B cell (primary cell): ENCODE measurements around the gene BLM. TPM values are rescaled to one million over a fixed set of nuclear protein-coding genes. Genes with fewer than 3 reads are reported as not detected.

Experiments
- ATAC-seq: fragments of 200-7000 bp; cut with Tn5 transposase; one replicate; pipeline ENCODE4 v1.10.0; 2021; ENCODE audit warnings: low read depth, mild to moderate bottlenecking, moderate number of reproducible peaks, moderate library complexity
- CTCF ChIA-PET: fragments of 350-600 bp; sonication (Branson Sonifier 250); formaldehyde crosslinking; loops from one replicate; lab custom pipeline; 2021; ENCODE audit warnings: antibody characterized with exemption, inconsistent platforms; lab: Charles Lee
- POLR2A ChIA-PET: fragments of 350-600 bp; sonication (Branson Sonifier 250); formaldehyde crosslinking; loops from one replicate; lab custom pipeline; 2021; ENCODE audit warnings: antibody characterized with exemption; lab: Charles Lee
- DNase-seq: peaks from one replicate; pipeline ENCODE4 v3.0.0; 2013
- H2AFZ ChIP-seq: 2 replicates; pipeline ENCODE4 v1.6.1; 2012; ENCODE audit warnings: mild to moderate bottlenecking, low read depth, low read length; ENCODE audit not compliant: insufficient read depth, poor library complexity, severe bottlenecking
- H3K27ac ChIP-seq, 2 donors: 1 replicate in 1 of 2; 2 replicates in 1 of 2; pipeline ENCODE4 v1.5.1; 2012 to 2013; ENCODE audit warnings: low read length in 2 of 2, mild to moderate bottlenecking in 2 of 2, moderate library complexity in 1 of 2
- H3K27me3 ChIP-seq, 4 experiments: fragments of 200-600 bp in 1 of 4; sonication (generic) in 1 of 4; replicated peaks in 1 of 4; 1 replicate in 2 of 4; 2 replicates in 2 of 4; pipeline versions ENCODE4 v1.6.1 to v1.7.0; 2013 to 2016; ENCODE audit warnings: low read length in 3 of 4, mild to moderate bottlenecking in 2 of 4, mixed read lengths in 1 of 4, moderate library complexity in 1 of 4; ENCODE audit not compliant: insufficient read depth in 4 of 4, control insufficient read depth in 3 of 4; ENCODE audit errors: control extremely low read depth in 1 of 4
- H3K36me3 ChIP-seq, 2 experiments: replicated peaks in 1 of 2; 1 replicate in 1 of 2; 2 replicates in 1 of 2; pipeline versions ENCODE4 v1.6.1 to v1.7.1; 2013; ENCODE audit warnings: low read length in 1 of 2; ENCODE audit not compliant: insufficient read depth in 2 of 2, control insufficient read depth in 1 of 2; ENCODE audit errors: control extremely low read depth in 1 of 2, extremely low read depth in 1 of 2
- H3K4me1 ChIP-seq, 2 donors: fragments of 200-600 bp in 1 of 2; sonication (generic) in 1 of 2; 1 replicate in 1 of 2; 2 replicates in 1 of 2; pipeline versions ENCODE4 v1.5.1 to v1.6.1; 2013 to 2017; ENCODE audit warnings: low read length in 2 of 2; ENCODE audit not compliant: control insufficient read depth in 2 of 2, insufficient read depth in 2 of 2
- H3K4me2 ChIP-seq: replicated peaks from 2 replicates; pipeline ENCODE3; 2012; ENCODE audit warnings: mild to moderate bottlenecking, low read depth, low read length; ENCODE audit not compliant: poor library complexity, severe bottlenecking
- H3K4me3 ChIP-seq, 5 experiments: fragments of 200-600 bp in 1 of 5; sonication (generic) in 1 of 5; 1 replicate in 3 of 5; 2 replicates in 2 of 5; pipeline versions ENCODE4 v1.5.1 to v1.7.0; 2011 to 2016; ENCODE audit warnings: low read length in 4 of 5, mild to moderate bottlenecking in 4 of 5, low read depth in 2 of 5, control low read depth in 1 of 5, moderate library complexity in 1 of 5; ENCODE audit not compliant: insufficient read depth in 1 of 5; ENCODE audit errors: control extremely low read depth in 1 of 5, extremely low read depth in 1 of 5
- H3K79me2 ChIP-seq: fragments of 200-600 bp; sonication (generic); one replicate; pipeline ENCODE4 v1.6.0; 2016; ENCODE audit warnings: low read length; ENCODE audit not compliant: control insufficient read depth, insufficient read depth
- H3K9ac ChIP-seq: fragments of 200-600 bp; sonication (generic); 2 replicates; pipeline ENCODE4 v1.6.1; 2017; ENCODE audit warnings: mild to moderate bottlenecking, low read length, moderate library complexity
- H3K9me3 ChIP-seq, 3 donors: one replicate each; pipeline versions ENCODE4 v1.6.1 to v1.7.1; 2013; ENCODE audit warnings: low read length in 2 of 3; ENCODE audit not compliant: control insufficient read depth in 2 of 3, insufficient read depth in 1 of 3; ENCODE audit errors: control extremely low read depth in 1 of 3
- H4K20me1 ChIP-seq: 2 replicates; pipeline ENCODE4 v1.6.0; 2012; ENCODE audit warnings: mild to moderate bottlenecking, low read length; ENCODE audit not compliant: insufficient read depth, control insufficient read depth, poor library complexity, severe bottlenecking
- H3K27ac Mint-ChIP-seq: one replicate; pipeline ENCODE4 v1.8.0; 2021; ENCODE audit warnings: mixed read lengths
- H3K27me3 Mint-ChIP-seq: one replicate; pipeline ENCODE4 v1.8.0; 2021; ENCODE audit warnings: mixed read lengths
- H3K4me1 Mint-ChIP-seq: one replicate; pipeline ENCODE4 v1.8.0; 2021; ENCODE audit warnings: mixed read lengths
- H3K4me3 Mint-ChIP-seq: one replicate; pipeline ENCODE4 v1.8.0; 2021; ENCODE audit warnings: mixed read lengths
- H3K9me3 Mint-ChIP-seq: one replicate; pipeline ENCODE4 v1.8.0; 2022; ENCODE audit warnings: mixed read lengths; ENCODE audit not compliant: insufficient read depth
- CTCF ChIP-seq: fragments of 200-600 bp; IDR thresholded peaks from one replicate; pipeline ENCODE4 v1.8.0; 2022; ENCODE audit warnings: antibody characterized with exemption, mild to moderate bottlenecking
- EZH2 ChIP-seq: IDR thresholded peaks from 2 replicates; pipeline ENCODE4 v1.6.1; 2012; ENCODE audit warnings: borderline replicate concordance, low read depth, mild to moderate bottlenecking, moderate library complexity, low read length; ENCODE audit not compliant: insufficient read depth, poor library complexity, severe bottlenecking
- WGBS: methylation state at CpG from one replicate; pipeline ENCODE4 v1.1.5; 2013; ENCODE audit warnings: missing lambda C conversion rate; ENCODE audit not compliant: insufficient coverage; 5-methylcytosine and 5-hydroxymethylcytosine counted together
- intact Hi-C: fragments of 100-400 bp; cut with micrococcal nuclease; formaldehyde crosslinking; loops from one replicate; pipeline ENCODE4 v1.10.0; 2022
- polyA plus RNA-seq: library from polyadenylated mRNA; depleted of rRNA; stranded (reverse); fragments of >200 nt; gene quantifications from 2 replicates; pipeline ENCODE4 v1.2.3, GENCODE V29; 2012
- total RNA-seq, 2 donors: library from RNA; stranded (reverse); fragments of 120-200 nt in 1 of 2; gene quantifications; 1 replicate in 1 of 2; 2 replicates in 1 of 2; pipeline versions ENCODE4 v1.2.3 to v1.2.4, GENCODE V29; 2013 to 2022

BLM gene
- total and polyA plus RNA-seq, 2 donors (not counting 1 experiment from before 2014, with no cell fraction given), result 5.2 to 17.4 TPM

- Histone ChIP-seq H2AFZ (no peak overlapping the region), H3K4me1 (peaks cover 23 to 30% of the 10 kb centered on the region in 2 donors), H3K27ac (no peak overlapping the region), H3K27me3 (no peaks in the 10 kb centered on the region), H3K9me3 (no peaks in the 10 kb centered on the region), H3K9ac (no peak overlapping the region), H3K4me2 (no peak overlapping the region), H3K36me3 (peaks cover 0 to 30% of the 10 kb centered on the region in 2 experiments), H3K4me3 (no peak overlapping the region), H4K20me1 (no peaks in the 10 kb centered on the region), H3K79me2 (no peaks in the 10 kb centered on the region)
- H3K27me3 Mint-ChIP-seq, result no peaks in the 10 kb centered on the region
- POLR2A ChIA-PET, result no interaction called here
- intact Hi-C loops, result no loop called here
- CTCF ChIA-PET, result interaction anchor here (2.8 kb wide), 1 partner anchor 73 kb away, joined by 15 read pairs; no protein-coding TSS in a partner anchor
- H3K4me1 Mint-ChIP-seq, result peaks cover 58% of the 10 kb centered on the region
- TF ChIP-seq EZH2, result no peak
- TF ChIP-seq CTCF, result no peak
- H3K27ac Mint-ChIP-seq, result no peak overlapping the region
- no peaks in the 10 kb centered on the region for H3K9me3 Mint-ChIP-seq
- 100% methylated on average over 4 of the region's 6 CpGs for WGBS
- DNase-seq (no peak), ATAC-seq (no peak)
- no peak overlapping the region for H3K4me3 Mint-ChIP-seq
These were observed 95.8 kb downstream of the BLM start for GRCh38 chr15:90812958-90813265.

- Histone ChIP-seq H3K4me1 (peaks cover 23 to 33% of the 10 kb centered on the region in 2 donors), H3K9me3 (no peaks in the 10 kb centered on the region), H2AFZ (no peak overlapping the region), H4K20me1 (no peaks in the 10 kb centered on the region), H3K27me3 (no peaks in the 10 kb centered on the region), H3K4me2 (no peak overlapping the region), H3K27ac (no peak overlapping the region), H3K36me3 (peaks cover 0 to 28% of the 10 kb centered on the region in 2 experiments), H3K79me2 (no peaks in the 10 kb centered on the region), H3K9ac (no peak overlapping the region), H3K4me3 (no peak overlapping the region)
- DNase-seq (no peak), ATAC-seq (no peak)
- Mint-ChIP-seq H3K4me1 (peaks cover 58% of the 10 kb centered on the region), H3K27ac (no peak overlapping the region), H3K27me3 (no peaks in the 10 kb centered on the region), H3K4me3 (no peak overlapping the region), H3K9me3 (no peaks in the 10 kb centered on the region)
- 80% methylated on average over 2 of the region's 2 CpGs for WGBS
- ChIA-PET POLR2A (interaction anchor here (0.5 kb wide), 1 partner anchor 36 kb away, joined by 4 read pairs; no protein-coding TSS in a partner anchor), CTCF (interaction anchor here (2.4 to 2.8 kb wide), 2 partner anchors 72 to 118 kb away, joined by 7 to 15 read pairs; partner anchors contain the start of gene HDDC3)
- no peak for TF ChIP-seq CTCF
- TF ChIP-seq EZH2, result no peak
- intact Hi-C loops, result no loop called here
These were observed 96.6 kb downstream of the BLM start for GRCh38 chr15:90813796-90814190.
